ENCODE results near the gene GRIA4.

Gene GRIA4

GRCh38 chr11:105705786-105706530 lies 96.1 kb downstream of the GRIA4 start:
- no peak for TF ChIP-seq CTCF (IDR thresholded peaks at IDR 0.05; ENCODE audit: low read depth, low read length)
- no peak for DNase-seq
- no peak overlapping the region for H3K27ac ChIP-seq
- H3K36me3 ChIP-seq = no peaks in the 10 kb centered on the region
- no peaks in the 10 kb centered on the region for H3K27me3 ChIP-seq (ENCODE audit: insufficient read depth, low read depth, severe bottlenecking)
- no peak overlapping the region for H3K4me3 ChIP-seq (ENCODE audit: low read depth, low read length)
- H3K9me3 ChIP-seq (ENCODE audit: severe bottlenecking) = no peaks in the 10 kb centered on the region

- no peaks in the 10 kb centered on the region for H3K27me3 ChIP-seq (ENCODE audit: insufficient read depth, low read depth, severe bottlenecking)
- H3K27ac ChIP-seq = no peak overlapping the region
- no peak for DNase-seq
- no peaks in the 10 kb centered on the region for H3K9me3 ChIP-seq (ENCODE audit: severe bottlenecking)
- no peaks in the 10 kb centered on the region for H3K36me3 ChIP-seq
- no peak for TF ChIP-seq CTCF (IDR thresholded peaks at IDR 0.05; ENCODE audit: low read depth, low read length)
- no peak overlapping the region for H3K4me3 ChIP-seq (ENCODE audit: low read depth, low read length)
Observed at GRCh38 chr11:105713106-105713505, 103.2 kb downstream of the GRIA4 start.

GRCh38 chr11:105713696-105714095 lies 103.8 kb downstream of the GRIA4 start:
- no peaks in the 10 kb centered on the region for H3K36me3 ChIP-seq
- H3K4me3 ChIP-seq (ENCODE audit: low read depth, low read length) = no peak overlapping the region
- H3K27me3 ChIP-seq (ENCODE audit: insufficient read depth, low read depth, severe bottlenecking) = no peaks in the 10 kb centered on the region
- DNase-seq = no peak
- no peaks in the 10 kb centered on the region for H3K9me3 ChIP-seq (ENCODE audit: severe bottlenecking)
- no peak overlapping the region for H3K27ac ChIP-seq
- TF ChIP-seq CTCF (IDR thresholded peaks at IDR 0.05; ENCODE audit: low read depth, low read length) = no peak

GRCh38 chr11:105718641-105719040 lies 108.8 kb downstream of the GRIA4 start:
- no peaks in the 10 kb centered on the region for H3K36me3 ChIP-seq
- H3K4me3 ChIP-seq (ENCODE audit: low read depth, low read length) = no peak overlapping the region
- DNase-seq = no peak
- H3K27ac ChIP-seq = no peak overlapping the region
- no peaks in the 10 kb centered on the region for H3K9me3 ChIP-seq (ENCODE audit: severe bottlenecking)
- TF ChIP-seq CTCF (IDR thresholded peaks at IDR 0.05; ENCODE audit: low read depth, low read length) = no peak
- no peaks in the 10 kb centered on the region for H3K27me3 ChIP-seq (ENCODE audit: insufficient read depth, low read depth, severe bottlenecking)

GRCh38 chr11:105719073-105719822 lies 109.4 kb downstream of the GRIA4 start:
- no peaks in the 10 kb centered on the region for H3K36me3 ChIP-seq
- no peak for DNase-seq
- no peaks in the 10 kb centered on the region for H3K27me3 ChIP-seq (ENCODE audit: insufficient read depth, low read depth, severe bottlenecking)
- H3K4me3 ChIP-seq (ENCODE audit: low read depth, low read length) = no peak overlapping the region
- TF ChIP-seq CTCF (IDR thresholded peaks at IDR 0.05; ENCODE audit: low read depth, low read length) = no peak
- H3K9me3 ChIP-seq (ENCODE audit: severe bottlenecking) = no peaks in the 10 kb centered on the region
- no peak overlapping the region for H3K27ac ChIP-seq
